ENCODE measurements around the gene KCNQ1.

GRCh38 chr11:2704896-2705606, 260.2 kb downstream of the KCNQ1 start:
- TF ChIP-seq CTCF (IDR thresholded peaks at IDR 0.05; ENCODE audit: borderline replicate concordance, extremely low read depth, low read length, poor library complexity, severe bottlenecking) (no peak), EZH2 (IDR thresholded peaks at IDR 0.05; ENCODE audit: borderline replicate concordance, low read depth, low read length, severe bottlenecking) (no peak)
